NCI-H526 treated with DMSO at 0.1 percent for 48 hours (cell line): ENCODE data around the gene PDE11A.

ENCODE experiments used
- DNase-seq: peaks from one replicate; lab custom pipeline; 2025; lab: John Stamatoyannopoulos, UW

Gene PDE11A

GRCh38 chr2:177625744-177626650 lies 446.6 kb downstream of the PDE11A start:
- no peak for DNase-seq

- peak; percentile 93 for DNase-seq
Measured at GRCh38 chr2:177622521-177622920, 450.1 kb downstream of the PDE11A start.

- no peak for DNase-seq
Measured at GRCh38 chr2:177619986-177620385, 452.6 kb downstream of the PDE11A start.

- DNase-seq, result peak; percentile 51
Measured at GRCh38 chr2:177619461-177619860, 453.1 kb downstream of the PDE11A start.

- peak; percentile 93 for DNase-seq
Measured at GRCh38 chr2:177618255-177619253, 454.0 kb downstream of the PDE11A start.

- DNase-seq, result no peak
Measured at GRCh38 chr2:177617849-177618248, 454.7 kb downstream of the PDE11A start.

GRCh38 chr2:177616731-177617130 lies 455.8 kb downstream of the PDE11A start:
- no peak for DNase-seq

GRCh38 chr2:177616066-177616465 lies 456.5 kb downstream of the PDE11A start:
- DNase-seq, result no peak

GRCh38 chr2:177612659-177613058 lies 459.9 kb downstream of the PDE11A start:
- no peak for DNase-seq

GRCh38 chr2:177611310-177611886 lies 461.2 kb downstream of the PDE11A start:
- DNase-seq, result no peak

- no peak for DNase-seq
Measured at GRCh38 chr2:177610813-177611212, 461.8 kb downstream of the PDE11A start.

- no peak for DNase-seq
Measured at GRCh38 chr2:177606636-177607035, 465.9 kb downstream of the PDE11A start.

GRCh38 chr2:177604271-177605065 lies 468.1 kb downstream of the PDE11A start:
- DNase-seq, result peak; percentile 18

GRCh38 chr2:177603768-177604167 lies 468.8 kb downstream of the PDE11A start:
- no peak for DNase-seq

- no peak for DNase-seq
Measured at GRCh38 chr2:177603181-177603580, 469.4 kb downstream of the PDE11A start.

- no peak for DNase-seq
Measured at GRCh38 chr2:177602611-177603164, 469.9 kb downstream of the PDE11A start.

- no peak for DNase-seq
Measured at GRCh38 chr2:177600917-177601316, 471.7 kb downstream of the PDE11A start.

- DNase-seq, result no peak
Measured at GRCh38 chr2:177599956-177600355, 472.6 kb downstream of the PDE11A start.

GRCh38 chr2:177599139-177599688 lies 473.4 kb downstream of the PDE11A start:
- DNase-seq, result no peak

- DNase-seq, result no peak
Measured at GRCh38 chr2:177598326-177599138, 474.0 kb downstream of the PDE11A start.
